ENCODE measurements around the gene EEF2K.
A peak's percentile ranks its signal among the peaks of the same experiment; 100 is the strongest.

EEF2K gene

GRCh38 chr16:22255335-22255734, 49.3 kb downstream of the EEF2K start:
- no peak for DNase-seq

GRCh38 chr16:22257440-22257839, 51.4 kb downstream of the EEF2K start:
- no peak for DNase-seq

- no peak for DNase-seq
Measured at GRCh38 chr16:22260490-22260889, 54.4 kb downstream of the EEF2K start.

GRCh38 chr16:22262460-22262859, 56.4 kb downstream of the EEF2K start:
- DNase-seq: peak; percentile 17

- no peak for DNase-seq
Measured at GRCh38 chr16:22264786-22265185, 58.7 kb downstream of the EEF2K start.

- no peak for DNase-seq
Measured at GRCh38 chr16:22265351-22265750, 59.3 kb downstream of the EEF2K start.

- DNase-seq: no peak
Measured at GRCh38 chr16:22266546-22266945, 60.5 kb downstream of the EEF2K start.

GRCh38 chr16:22267764-22268163, 61.7 kb downstream of the EEF2K start:
- DNase-seq: no peak

GRCh38 chr16:22270525-22270924, 64.4 kb downstream of the EEF2K start:
- DNase-seq: no peak

GRCh38 chr16:22272870-22273650, 67.0 kb downstream of the EEF2K start:
- peak; percentile 8 for DNase-seq

- DNase-seq: no peak
Measured at GRCh38 chr16:22274916-22275315, 68.8 kb downstream of the EEF2K start.

GRCh38 chr16:22278441-22279230, 72.6 kb downstream of the EEF2K start:
- DNase-seq: no peak

GRCh38 chr16:22282254-22282892, 76.3 kb downstream of the EEF2K start:
- no peak for DNase-seq

- DNase-seq: no peak
Measured at GRCh38 chr16:22284637-22285036, 78.6 kb downstream of the EEF2K start.

- no peak for DNase-seq
Measured at GRCh38 chr16:22285080-22285479, 79.0 kb downstream of the EEF2K start.

GRCh38 chr16:22291020-22291419, 84.9 kb downstream of the EEF2K start:
- no peak for DNase-seq

- no peak for DNase-seq
Measured at GRCh38 chr16:22291860-22292318, 85.8 kb downstream of the EEF2K start.

GRCh38 chr16:22292320-22292719, 86.2 kb downstream of the EEF2K start:
- DNase-seq: no peak

GRCh38 chr16:22293137-22294106, 87.3 kb downstream of the EEF2K start:
- no peak for DNase-seq

- DNase-seq: no peak
Measured at GRCh38 chr16:22296225-22297113, 90.4 kb downstream of the EEF2K start.

All from HCEC 1CT (cell line).